ENCODE measurements around the gene VWCE.

DNA sequence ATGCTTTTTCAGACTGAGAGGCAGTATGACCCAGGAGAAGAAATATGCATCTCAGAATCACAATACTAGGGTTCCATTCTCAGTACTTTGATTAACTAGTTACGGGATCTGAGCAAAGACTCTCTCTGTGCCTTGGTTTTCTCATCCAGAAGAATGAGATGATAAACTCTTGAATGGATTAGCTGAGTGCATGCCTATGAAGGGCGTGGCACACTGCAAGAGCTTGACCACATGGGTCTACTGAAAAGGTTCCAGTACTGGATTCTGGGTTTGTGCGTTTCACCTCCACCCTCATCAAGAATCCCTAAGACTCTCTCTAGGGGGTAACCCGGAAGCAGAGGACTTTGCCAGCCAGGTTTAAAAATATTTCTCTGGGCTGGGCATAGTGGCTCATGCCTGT is 28.5 kb downstream of the VWCE start:
- no peak for TF ChIP-seq PRPF4 (IDR thresholded peaks at IDR 0.05; ENCODE audit: insufficient read depth, low read depth, low read length, poor library complexity, severe bottlenecking)
- TF ChIP-seq, protein P1, sequence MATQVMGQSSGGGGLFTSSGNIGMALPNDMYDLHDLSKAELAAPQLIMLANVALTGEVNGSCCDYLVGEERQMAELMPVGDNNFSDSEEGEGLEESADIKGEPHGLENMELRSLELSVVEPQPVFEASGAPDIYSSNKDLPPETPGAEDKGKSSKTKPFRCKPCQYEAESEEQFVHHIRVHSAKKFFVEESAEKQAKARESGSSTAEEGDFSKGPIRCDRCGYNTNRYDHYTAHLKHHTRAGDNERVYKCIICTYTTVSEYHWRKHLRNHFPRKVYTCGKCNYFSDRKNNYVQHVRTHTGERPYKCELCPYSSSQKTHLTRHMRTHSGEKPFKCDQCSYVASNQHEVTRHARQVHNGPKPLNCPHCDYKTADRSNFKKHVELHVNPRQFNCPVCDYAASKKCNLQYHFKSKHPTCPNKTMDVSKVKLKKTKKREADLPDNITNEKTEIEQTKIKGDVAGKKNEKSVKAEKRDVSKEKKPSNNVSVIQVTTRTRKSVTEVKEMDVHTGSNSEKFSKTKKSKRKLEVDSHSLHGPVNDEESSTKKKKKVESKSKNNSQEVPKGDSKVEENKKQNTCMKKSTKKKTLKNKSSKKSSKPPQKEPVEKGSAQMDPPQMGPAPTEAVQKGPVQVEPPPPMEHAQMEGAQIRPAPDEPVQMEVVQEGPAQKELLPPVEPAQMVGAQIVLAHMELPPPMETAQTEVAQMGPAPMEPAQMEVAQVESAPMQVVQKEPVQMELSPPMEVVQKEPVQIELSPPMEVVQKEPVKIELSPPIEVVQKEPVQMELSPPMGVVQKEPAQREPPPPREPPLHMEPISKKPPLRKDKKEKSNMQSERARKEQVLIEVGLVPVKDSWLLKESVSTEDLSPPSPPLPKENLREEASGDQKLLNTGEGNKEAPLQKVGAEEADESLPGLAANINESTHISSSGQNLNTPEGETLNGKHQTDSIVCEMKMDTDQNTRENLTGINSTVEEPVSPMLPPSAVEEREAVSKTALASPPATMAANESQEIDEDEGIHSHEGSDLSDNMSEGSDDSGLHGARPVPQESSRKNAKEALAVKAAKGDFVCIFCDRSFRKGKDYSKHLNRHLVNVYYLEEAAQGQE (IDR thresholded peaks at IDR 0.05; ENCODE audit: borderline replicate concordance), result no peak
- TF ChIP-seq, protein P1 (CRISPR knock-in tag; IDR thresholded peaks at IDR 0.05; ENCODE audit: low read depth), result no peak
- TF ChIP-seq, protein P2, sequence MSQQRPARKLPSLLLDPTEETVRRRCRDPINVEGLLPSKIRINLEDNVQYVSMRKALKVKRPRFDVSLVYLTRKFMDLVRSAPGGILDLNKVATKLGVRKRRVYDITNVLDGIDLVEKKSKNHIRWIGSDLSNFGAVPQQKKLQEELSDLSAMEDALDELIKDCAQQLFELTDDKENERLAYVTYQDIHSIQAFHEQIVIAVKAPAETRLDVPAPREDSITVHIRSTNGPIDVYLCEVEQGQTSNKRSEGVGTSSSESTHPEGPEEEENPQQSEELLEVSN (IDR thresholded peaks at IDR 0.05; ENCODE audit: borderline replicate concordance in 1 of 2, extremely low read depth in 1 of 2, insufficient read depth in 1 of 2, insufficient read length in 1 of 2, low read depth in 1 of 2, low read length in 1 of 2, poor library complexity in 1 of 2, severe bottlenecking in 1 of 2), result no peak
